ENCODE results near the gene TH.

The TH gene

GRCh38 chr11:2143477-2143798 lies 28.2 kb downstream of the TH start:
- in situ Hi-C loops (cut with HindIII; ENCODE audit: low sequenced_read_pairs), result loop anchor here (5.0 kb wide), 1 partner anchor 41 kb away; no protein-coding TSS in a partner anchor
- H3K4me3 ChIP-seq (ENCODE audit: low read depth, low read length), result no peak overlapping the region
- TF ChIP-seq CTCF (IDR thresholded peaks at IDR 0.05; ENCODE audit: low read depth, low read length, missing control alignments), result no peak
- DNase-seq (ENCODE audit: low read depth), result no peak

GRCh38 chr11:2142762-2143202 lies 28.8 kb downstream of the TH start:
- no peak overlapping the region for H3K4me3 ChIP-seq (ENCODE audit: low read depth, low read length)
- in situ Hi-C loops (cut with HindIII; ENCODE audit: low sequenced_read_pairs), result loop anchor here (5.0 kb wide), 1 partner anchor 40 kb away; no protein-coding TSS in a partner anchor
- DNase-seq (ENCODE audit: low read depth), result no peak
- no peak for TF ChIP-seq CTCF (IDR thresholded peaks at IDR 0.05; ENCODE audit: low read depth, low read length, missing control alignments)

DNA sequence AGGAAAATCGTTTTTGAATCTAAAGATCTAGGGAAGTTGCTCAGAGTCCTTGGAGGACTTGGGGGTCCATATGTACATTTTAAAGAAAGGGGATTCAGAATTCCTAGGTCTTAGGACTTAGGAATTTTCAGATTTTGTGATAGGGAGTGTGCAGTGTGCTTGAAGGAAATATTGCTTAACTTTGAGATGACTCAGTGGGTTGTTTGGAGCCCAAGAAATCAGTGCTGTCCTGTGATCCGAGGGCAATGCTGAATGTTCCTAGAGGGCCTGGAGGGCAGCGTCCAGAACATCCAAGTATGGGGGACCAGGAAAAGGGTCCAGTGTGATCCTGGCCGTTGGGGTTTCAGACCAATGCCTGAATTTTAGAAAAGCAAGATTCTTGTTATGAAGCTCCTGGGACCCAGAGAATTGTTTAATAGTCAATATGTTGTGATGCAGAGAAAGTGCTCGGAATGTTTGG lies 29.3 kb downstream of the TH start:
- DNase-seq (ENCODE audit: low read depth), result no peak
- in situ Hi-C loops (cut with HindIII; ENCODE audit: low sequenced_read_pairs), result loop anchor here (5.0 kb wide), 1 partner anchor 40 kb away; no protein-coding TSS in a partner anchor
- no peak for TF ChIP-seq CTCF (IDR thresholded peaks at IDR 0.05; ENCODE audit: low read depth, low read length, missing control alignments)
- no peak overlapping the region for H3K4me3 ChIP-seq (ENCODE audit: low read depth, low read length)

DNA sequence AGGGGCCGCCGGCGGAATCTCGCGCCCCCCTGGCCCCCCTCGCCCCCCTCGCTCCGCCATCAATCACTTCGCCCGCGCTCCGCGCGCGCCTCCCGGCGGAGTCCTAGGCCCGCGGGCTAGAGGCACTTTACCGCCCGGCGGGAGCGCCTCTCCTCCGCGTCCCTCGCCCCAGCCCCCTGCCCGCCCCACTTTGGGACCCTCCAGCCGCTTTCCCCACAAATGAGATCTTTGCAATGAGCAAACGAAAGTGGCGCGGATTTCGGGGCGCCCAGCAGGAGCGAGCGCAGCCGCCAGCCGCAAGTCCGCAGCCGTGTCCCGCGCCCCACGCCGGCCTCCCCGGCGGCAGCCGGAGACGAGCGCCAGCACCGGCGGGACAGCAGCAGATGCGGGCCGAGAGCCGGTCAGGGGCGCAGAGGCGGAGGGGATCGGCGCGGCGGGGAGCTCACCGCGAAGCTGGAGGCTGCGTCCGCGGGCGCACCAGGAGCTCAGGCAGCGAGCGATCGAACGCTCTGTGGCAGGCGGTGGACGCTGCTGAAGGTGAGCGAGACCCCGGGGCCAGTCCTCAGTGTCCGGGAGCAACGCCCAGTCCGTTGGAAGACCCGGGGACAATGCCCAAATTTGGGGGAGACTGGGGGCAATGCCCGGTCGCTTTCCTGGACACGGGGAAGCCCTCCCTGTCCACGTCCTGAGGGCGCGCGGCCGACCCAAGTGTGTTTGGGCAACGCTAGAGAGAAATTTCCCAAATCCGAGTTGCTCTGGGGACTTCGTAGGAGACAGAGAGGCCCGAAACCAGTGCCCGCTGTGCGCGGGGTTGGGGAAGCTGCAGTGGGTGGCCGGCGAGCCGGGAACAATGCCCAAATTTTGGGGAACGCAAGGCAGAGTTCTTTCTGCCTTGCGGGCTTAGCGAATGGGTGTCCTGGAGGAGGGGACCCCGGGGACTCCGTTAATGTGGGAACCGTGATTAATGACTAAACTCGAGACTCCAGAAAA lies 30.9 kb downstream of the TH start:
- H3K4me3 ChIP-seq (ENCODE audit: low read depth, low read length), result no peak overlapping the region
- in situ Hi-C loops (cut with HindIII; ENCODE audit: low sequenced_read_pairs), result loop anchor here (5.0 kb wide), 1 partner anchor 38 kb away; no protein-coding TSS in a partner anchor
- TF ChIP-seq CTCF (IDR thresholded peaks at IDR 0.05; ENCODE audit: low read depth, low read length, missing control alignments), result no peak
- no peak for DNase-seq (ENCODE audit: low read depth)

DNA sequence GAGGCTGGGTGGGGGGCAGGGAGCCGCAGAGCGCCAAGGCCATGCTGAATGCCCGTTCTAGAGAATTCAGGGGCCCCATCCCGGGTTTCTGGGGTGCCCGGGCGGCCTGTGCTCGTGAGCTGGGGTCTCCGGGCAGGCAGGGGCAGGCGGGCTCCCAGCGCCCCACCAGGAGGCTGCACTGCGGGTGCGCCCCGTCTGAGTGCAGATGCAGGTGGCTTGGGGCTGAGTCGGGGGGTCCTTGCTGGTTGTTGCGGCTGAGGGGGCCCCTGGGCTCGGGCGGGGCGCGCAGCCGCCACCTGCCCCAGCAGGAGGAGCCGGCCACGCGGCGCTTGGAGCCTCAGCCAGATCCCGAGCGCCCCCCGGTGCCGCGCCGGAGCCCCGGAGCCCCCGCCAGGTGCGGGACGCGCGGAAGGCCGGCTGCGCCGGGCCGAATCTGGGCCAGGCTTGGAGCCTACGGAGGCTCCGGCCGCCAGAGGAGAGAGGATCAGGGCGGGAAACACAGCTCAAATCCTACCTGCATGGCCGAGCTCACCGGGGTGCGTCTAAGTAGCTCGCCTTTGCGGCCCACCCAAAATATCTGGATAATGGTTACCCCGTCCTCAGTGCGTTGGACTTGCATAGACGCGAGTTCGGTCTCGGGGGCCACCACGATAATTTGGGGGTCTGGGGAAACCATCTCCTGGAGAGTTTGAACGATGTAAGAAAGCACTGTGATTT lies 31.8 kb downstream of the TH start:
- no peak overlapping the region for H3K4me3 ChIP-seq (ENCODE audit: low read depth, low read length)
- DNase-seq (ENCODE audit: low read depth), result no peak
- in situ Hi-C loops (cut with HindIII; ENCODE audit: low sequenced_read_pairs), result loop anchor here (5.0 kb wide), 1 partner anchor 37 kb away; no protein-coding TSS in a partner anchor
- no peak for TF ChIP-seq CTCF (IDR thresholded peaks at IDR 0.05; ENCODE audit: low read depth, low read length, missing control alignments)

DNA sequence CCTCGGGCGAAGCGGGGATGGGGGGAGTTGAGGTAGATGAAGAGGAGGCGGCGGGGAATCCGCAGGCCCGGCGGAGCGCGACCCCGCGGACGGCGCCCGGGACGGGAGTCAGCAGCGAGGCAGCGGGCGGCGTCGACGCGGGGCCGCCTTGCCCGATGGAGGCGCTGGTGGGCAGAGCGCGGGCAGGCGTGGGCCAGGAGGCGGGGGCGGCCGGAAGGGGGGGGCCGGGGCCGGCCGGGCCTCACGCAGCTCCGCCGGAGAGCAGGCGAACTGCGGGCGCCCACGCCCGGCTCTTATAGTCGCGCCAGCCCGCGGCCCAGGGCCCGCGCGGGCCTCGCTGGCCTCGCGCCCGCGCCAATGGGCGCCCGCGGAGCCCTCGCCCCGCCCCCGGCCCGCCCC lies 32.5 kb downstream of the TH start, which contains the start of gene IGF2:
IGF2 (minus strand) TSS at position 267 of the 399 bp plus-strand sequence. CDS start 3,866 bp downstream, outside the sequence.
- TF ChIP-seq CTCF (IDR thresholded peaks at IDR 0.05; ENCODE audit: low read depth, low read length, missing control alignments), result no peak
- no peak for DNase-seq (ENCODE audit: low read depth)

More for the DNA sequence above, 32.5 kb downstream of the TH start, which contains the start of gene IGF2:
- H3K4me3 ChIP-seq (ENCODE audit: low read depth, low read length), result peak within 1 kb of the TSS; percentile 44
- in situ Hi-C loops (cut with HindIII; ENCODE audit: low sequenced_read_pairs), result no loop called here

All from astrocyte of the cerebellum (primary cell).